Left cardiac atrium (tissue), 4 donors: Measurements from ENCODE around the gene NPLOC4. TPM values are rescaled to one million over a fixed set of nuclear protein-coding genes. Genes with fewer than 3 reads are reported as not detected.
A peak's percentile ranks its signal among the peaks of the same experiment; 100 is the strongest.

Source experiments
- ATAC-seq, 2 donors: fragments of 200-7000 bp; cut with Tn5 transposase; one replicate each; pipeline ENCODE4 v1.9.1; 2020; ENCODE audit warnings: mild to moderate bottlenecking in 2 of 2, moderate library complexity in 2 of 2
- DNase-seq: peaks from one replicate; pipeline ENCODE4 v3.0.0-alpha.2; 2020
- intact Hi-C, 2 donors: fragments of 100-400 bp; cut with DNase I; formaldehyde crosslinking; loops; one replicate each; pipeline versions ENCODE4 v1.14.1 to v1.15.1; 2022 to 2023
- total RNA-seq, 2 donors: library from RNA; stranded (reverse); fragmentation: NEBNext Ultra II Directional; extraction: Animal tissue kit (Norgen Biotek cat#: 25700); gene quantifications; one replicate each; pipeline ENCODE4 v1.2.1, GENCODE V29; 2021
- donor health status: DM: no; HTN: yes; CAD: no.
- donor health status: DM: no; HTN: yes; CAD: no; lungs with severe emphysema.
- donor health status: DM: yes; HTN: yes; CAD: no.
- donor health status: Dilated cardiomyopathy.

Gene NPLOC4
- total RNA-seq, 2 donors from 2014 or later: 67.2 to 97.1 TPM

- ATAC-seq (no peak), DNase-seq (peak; percentile 34)
- intact Hi-C loops: loop anchor here in 1 of 2 donors (5.0 kb wide), 2 partner anchors 35 to 85 kb away; partner anchors contain the start of gene FAAP100
Observed at GRCh38 chr17:81517339-81518112, 119.4 kb downstream of the NPLOC4 start.

DNA sequence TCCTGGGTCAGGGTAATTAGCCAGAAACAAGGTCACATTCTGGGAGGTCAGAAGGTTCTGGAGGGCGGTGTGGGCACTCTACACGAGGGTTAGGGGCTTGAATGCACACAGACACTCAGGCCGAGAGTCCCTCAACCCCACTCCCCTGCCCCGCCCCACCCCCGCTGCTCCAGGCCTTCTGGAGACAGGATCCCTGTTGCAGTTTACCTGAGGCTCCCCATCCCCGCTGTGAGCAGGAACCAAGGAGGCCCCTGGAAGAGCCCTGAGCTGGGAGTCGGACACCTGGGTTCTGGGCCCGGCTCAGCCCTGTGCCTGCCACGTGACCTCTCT lies 119.9 kb downstream of the NPLOC4 start:
- intact Hi-C loops: loop anchor here in 1 of 2 donors (5.0 kb wide), 2 partner anchors 35 to 85 kb away; partner anchors contain the start of gene FAAP100
- ATAC-seq (no peak), DNase-seq (no peak)

DNA sequence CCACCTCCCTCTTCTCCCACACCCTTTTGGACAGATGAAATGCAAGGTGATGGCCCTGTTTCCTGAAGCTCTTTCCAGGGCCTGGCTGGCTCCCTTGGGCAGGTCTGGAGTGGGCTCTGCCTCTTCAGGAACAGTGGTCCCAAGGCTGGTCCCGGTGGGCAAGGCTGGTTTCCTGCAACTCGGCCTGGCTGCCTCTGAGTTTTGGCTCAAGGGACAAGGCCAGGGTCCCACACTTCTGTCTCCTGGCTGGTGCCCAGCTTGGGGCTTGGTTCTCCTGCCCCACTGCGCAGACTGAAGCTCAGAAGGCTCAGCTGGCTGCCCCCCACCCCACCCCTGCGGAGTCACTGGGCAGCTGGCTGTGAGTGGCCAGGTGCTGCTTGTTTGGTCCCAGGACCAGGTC lies 120.5 kb downstream of the NPLOC4 start:
- DNase-seq (no peak), ATAC-seq (no peak)
- intact Hi-C loops: loop anchor here in 1 of 2 donors (5.0 kb wide), 2 partner anchors 36 to 86 kb away; partner anchors contain the start of gene FAAP100

GRCh38 chr17:81515530-81516041 lies 121.3 kb downstream of the NPLOC4 start:
- DNase-seq: no peak
- intact Hi-C loops: loop anchor here in 1 of 2 donors (5.0 kb wide), 2 partner anchors 37 to 87 kb away; partner anchors contain the start of gene FAAP100

DNA sequence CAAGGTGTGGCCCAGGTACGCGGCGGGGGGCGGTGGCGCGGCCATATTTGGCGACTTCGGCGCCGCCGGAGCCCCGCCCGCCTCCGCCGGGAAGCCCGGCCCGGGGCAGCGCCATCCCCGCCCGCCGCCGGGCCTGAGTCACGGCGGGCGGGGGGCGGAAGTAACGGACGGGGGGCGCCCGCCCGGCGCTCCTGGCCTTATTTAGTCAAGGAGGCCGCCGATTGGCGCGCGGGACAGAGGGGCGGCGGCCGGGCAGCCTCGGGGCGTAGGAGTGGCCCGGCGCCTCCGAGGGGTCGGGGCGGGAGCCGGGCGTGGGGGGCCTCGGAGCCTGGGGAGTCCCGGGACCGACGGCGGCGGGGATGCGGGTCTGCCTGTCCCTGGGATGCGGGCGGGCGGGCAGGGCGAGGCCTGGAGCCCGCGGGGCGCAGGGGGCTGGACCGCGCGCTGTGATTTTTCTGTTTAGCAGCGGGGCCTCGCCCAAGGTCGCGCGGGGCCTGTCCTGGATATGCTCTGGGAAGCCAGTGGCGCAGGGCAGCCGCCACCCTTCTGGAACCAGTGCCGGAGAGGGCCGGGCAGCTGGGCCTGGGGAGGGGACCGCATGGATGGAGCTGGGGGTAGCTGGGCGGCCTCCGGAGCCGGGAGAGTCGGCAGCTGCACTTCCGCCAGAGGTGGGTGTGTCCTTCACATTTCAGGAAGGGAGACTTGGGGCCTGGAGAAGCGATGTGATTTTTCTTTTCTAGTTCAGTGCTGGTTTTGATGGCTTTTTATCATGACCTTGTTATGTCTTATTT lies 122.0 kb downstream of the NPLOC4 start:
- intact Hi-C loops: loop anchor here in 1 of 2 donors (5.0 kb wide), 2 partner anchors 37 to 87 kb away; partner anchors contain the start of gene FAAP100
- ATAC-seq: peak; percentile 39 to 48
- peak; percentile 89 for DNase-seq

More at GRCh38 chr17:81515530-81516041, 121.3 kb downstream of the NPLOC4 start:
- ATAC-seq: no peak

- intact Hi-C loops: no loop called here
- no peak for ATAC-seq
Observed at GRCh38 chr17:81514489-81514738, 122.5 kb downstream of the NPLOC4 start.

DNA sequence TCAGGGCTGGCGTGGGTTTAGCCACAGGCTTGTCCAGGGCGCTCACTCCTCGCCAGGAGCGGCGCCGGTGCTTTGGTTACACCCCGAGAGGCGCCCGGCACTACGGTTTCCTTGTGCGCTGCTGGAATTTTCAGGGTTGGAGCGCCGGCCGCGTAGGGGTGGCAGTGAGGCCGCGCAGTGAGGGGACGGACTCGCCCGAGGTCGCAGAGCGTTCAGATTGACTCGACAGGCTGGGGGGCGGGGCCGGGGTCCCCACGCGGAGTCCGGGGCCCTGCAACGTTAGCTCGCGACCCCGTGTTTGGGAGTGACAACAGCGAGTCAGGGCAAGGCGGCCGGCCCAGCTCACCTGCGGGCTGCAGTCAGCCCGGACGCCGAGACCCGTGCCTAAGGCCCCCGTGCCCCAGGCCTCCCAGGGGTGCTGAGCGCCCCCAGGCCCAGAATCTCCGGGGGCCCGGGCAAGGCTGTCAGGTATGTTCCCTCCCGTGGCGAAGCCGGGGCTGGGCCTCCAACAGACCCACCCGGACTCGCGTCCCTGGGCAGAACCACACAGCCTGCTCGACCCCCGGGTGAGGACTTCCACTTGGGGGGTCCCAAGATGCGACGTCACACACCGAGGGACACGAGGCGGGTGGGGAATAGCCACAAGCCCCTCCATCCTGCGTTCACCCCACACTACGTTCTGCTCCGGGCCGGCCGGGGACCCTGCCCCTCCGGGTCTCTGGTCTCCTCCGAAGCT lies 123.0 kb downstream of the NPLOC4 start:
- DNase-seq: peak; percentile 77
- ATAC-seq: peak; percentile 9 to 13
- intact Hi-C loops: no loop called here

More at GRCh38 chr17:81514489-81514738, 122.5 kb downstream of the NPLOC4 start:
- no peak for DNase-seq

DNA sequence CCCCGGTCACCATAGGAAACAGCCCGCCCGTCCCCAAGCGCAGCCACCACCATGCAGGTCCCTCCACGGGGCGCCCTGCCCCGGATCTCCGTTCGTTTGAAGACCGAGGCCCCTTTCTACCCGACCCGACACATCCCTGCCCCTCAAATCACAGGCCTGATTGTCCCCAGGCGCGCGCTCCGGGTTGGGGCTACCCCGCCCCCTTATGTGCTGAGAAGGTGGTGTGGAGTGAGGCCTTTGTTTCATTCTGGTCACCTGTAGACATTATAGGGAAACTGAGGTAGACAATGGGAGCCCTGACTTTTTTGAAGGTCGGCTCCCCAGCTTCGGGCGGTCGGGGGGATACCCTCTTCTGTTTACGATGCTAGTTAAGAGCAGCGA lies 123.5 kb downstream of the NPLOC4 start:
- intact Hi-C loops: no loop called here
- DNase-seq (peak; percentile 67), ATAC-seq (peak; percentile 4 to 13)

GRCh38 chr17:81512562-81513371 lies 124.1 kb downstream of the NPLOC4 start, which contains the start of gene ACTG1:
ACTG1 (minus strand) TSS chr17:81512799; CDS start chr17:81512354, 445 bp downstream.
- intact Hi-C loops: no loop called here
- ATAC-seq (peak; percentile 61 to 81), DNase-seq (peak; percentile 94)

- peak; percentile 54 for DNase-seq
- peak; percentile 2 to 6 for ATAC-seq
- intact Hi-C loops: loop anchor here in 1 of 2 donors (2.0 kb wide), 1 partner anchor 115 kb away; no protein-coding TSS in a partner anchor
Observed at GRCh38 chr17:81511804-81512561, 124.9 kb downstream of the NPLOC4 start.

- DNase-seq: no peak
- no peak for ATAC-seq
- intact Hi-C loops: loop anchor here in 1 of 2 donors (2.0 kb wide), 1 partner anchor 115 kb away; no protein-coding TSS in a partner anchor
Observed at GRCh38 chr17:81511554-81511803, 125.4 kb downstream of the NPLOC4 start.

DNA sequence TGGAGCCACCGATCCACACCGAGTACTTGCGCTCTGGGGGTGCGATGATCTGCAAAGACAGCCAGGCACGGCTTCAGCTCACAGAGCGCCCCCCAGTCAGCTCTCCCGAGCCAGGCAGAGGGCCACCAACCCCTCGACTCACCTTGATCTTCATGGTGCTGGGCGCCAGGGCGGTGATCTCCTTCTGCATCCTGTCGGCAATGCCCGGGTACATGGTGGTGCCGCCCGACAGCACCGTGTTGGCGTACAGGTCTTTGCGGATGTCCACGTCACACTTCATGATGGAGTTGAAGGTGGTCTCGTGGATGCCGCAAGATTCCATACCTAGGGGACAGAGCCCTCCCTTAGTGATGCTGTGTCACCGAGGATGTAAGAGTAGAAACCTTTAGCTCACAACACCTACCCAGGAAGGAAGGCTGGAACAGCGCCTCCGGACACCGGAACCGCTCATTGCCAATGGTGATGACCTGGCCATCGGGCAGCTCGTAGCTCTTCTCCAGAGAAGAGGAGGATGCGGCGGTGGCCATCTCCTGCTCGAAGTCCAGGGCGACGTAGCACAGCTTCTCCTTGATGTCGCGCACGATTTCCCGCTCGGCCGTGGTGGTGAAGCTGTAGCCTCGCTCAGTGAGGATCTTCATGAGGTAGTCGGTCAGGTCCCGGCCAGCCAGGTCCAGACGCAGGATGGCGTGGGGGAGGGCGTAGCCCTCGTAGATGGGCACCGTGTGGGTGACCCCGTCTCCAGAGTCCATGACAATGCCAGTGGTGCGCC lies 125.9 kb downstream of the NPLOC4 start:
- intact Hi-C loops: loop anchor here in 1 of 2 donors (2.0 kb wide), 1 partner anchor 114 kb away; no protein-coding TSS in a partner anchor
- ATAC-seq (no peak), DNase-seq (peak; percentile 48)

- intact Hi-C loops: loop anchor here in 1 of 2 donors (2.0 kb wide), 1 partner anchor 113 kb away; no protein-coding TSS in a partner anchor
- DNase-seq: no peak
Observed at GRCh38 chr17:81509972-81510784, 126.7 kb downstream of the NPLOC4 start.

GRCh38 chr17:81509207-81509971 lies 127.5 kb downstream of the NPLOC4 start:
- DNase-seq (no peak), ATAC-seq (no peak)
- intact Hi-C loops: no loop called here

More at GRCh38 chr17:81509972-81510784, 126.7 kb downstream of the NPLOC4 start:
- ATAC-seq: no peak

DNA sequence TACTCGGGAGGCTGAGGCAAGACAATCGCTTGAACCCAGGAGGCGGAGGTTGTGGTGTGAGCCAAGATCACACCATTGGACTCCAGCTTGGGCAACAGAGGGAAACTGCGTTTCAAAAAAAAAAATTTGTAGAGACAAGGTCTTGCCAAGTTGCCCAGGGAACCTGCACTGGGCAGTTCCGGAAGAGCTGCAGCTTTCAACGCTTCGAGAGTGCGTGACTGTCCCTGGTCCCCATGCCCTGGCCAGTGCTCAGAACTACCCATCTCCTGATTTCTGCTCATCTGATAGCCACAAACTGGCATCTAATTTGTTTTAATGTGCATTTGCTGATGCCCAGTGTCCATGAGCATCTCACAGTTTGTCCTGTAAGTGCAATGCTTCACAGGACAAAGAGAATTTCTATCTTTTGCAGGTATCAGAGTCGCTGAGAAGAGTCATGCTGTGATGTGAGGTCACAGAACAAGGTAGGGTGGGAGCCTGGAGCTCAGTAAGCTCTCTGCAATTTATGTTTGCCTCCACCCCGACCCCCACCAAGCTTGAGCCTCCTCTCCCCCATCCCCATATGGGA lies 128.2 kb downstream of the NPLOC4 start:
- ATAC-seq (peak in 1 of 2 donors; percentile 5), DNase-seq (no peak)
- intact Hi-C loops: no loop called here
